NB4 (cell line): ENCODE measurements around the gene CDH22.

Experiments used
- DNase-seq: peaks from one replicate; pipeline ENCODE4 v3.0.0; 2010; ENCODE audit warnings: low read depth
- H3K4me3 ChIP-seq: one replicate; pipeline ENCODE4 v1.5.1; 2011; ENCODE audit warnings: mild to moderate bottlenecking, low read depth, low read length, moderate library complexity
- MYC ChIP-seq: IDR thresholded peaks from 2 replicates; pipeline ENCODE4 v1.6.1; 2011; ENCODE audit warnings: low read depth, low read length
- POLR2A ChIP-seq: IDR thresholded peaks from 2 replicates; pipeline ENCODE4 v1.6.1; 2011; ENCODE audit warnings: mild to moderate bottlenecking; ENCODE audit not compliant: insufficient read length; ENCODE audit errors: extremely low read depth
- TF ChIP-seq, protein P1 (sequence below): IDR thresholded peaks from 2 replicates; pipeline ENCODE4 v1.6.1; 2011; ENCODE audit warnings: low read depth, low read length
- TF ChIP-seq, protein P2 (sequence below): IDR thresholded peaks from one replicate; pipeline ENCODE4 v1.5.1; 2012; ENCODE audit warnings: low read depth, low read length

The CDH22 gene

DNA sequence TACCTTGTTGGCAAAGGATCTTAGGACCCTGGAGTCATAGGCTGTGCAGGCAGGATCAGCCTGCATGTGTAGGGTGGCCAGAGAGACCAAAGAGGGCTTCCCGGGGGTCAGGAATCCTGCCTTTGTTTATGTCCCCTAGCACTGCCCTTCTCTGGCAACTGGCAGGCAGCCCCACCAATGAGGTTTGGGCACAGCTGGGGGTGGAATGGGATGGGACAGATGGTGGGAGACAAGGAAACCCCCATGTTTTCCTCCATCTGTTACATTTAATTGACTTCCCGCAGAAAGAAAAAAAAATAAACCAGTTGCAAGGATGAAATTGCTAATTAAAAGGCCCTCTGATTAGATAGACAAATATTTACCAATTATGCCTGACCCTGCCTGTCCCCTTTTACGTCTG is 162.6 kb downstream of the CDH22 start:
- no peak for DNase-seq
- no peak overlapping the region for H3K4me3 ChIP-seq
- TF ChIP-seq, protein P1, sequence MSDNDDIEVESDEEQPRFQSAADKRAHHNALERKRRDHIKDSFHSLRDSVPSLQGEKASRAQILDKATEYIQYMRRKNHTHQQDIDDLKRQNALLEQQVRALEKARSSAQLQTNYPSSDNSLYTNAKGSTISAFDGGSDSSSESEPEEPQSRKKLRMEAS: no peak
- TF ChIP-seq POLR2A: no peak
- TF ChIP-seq, protein P2, sequence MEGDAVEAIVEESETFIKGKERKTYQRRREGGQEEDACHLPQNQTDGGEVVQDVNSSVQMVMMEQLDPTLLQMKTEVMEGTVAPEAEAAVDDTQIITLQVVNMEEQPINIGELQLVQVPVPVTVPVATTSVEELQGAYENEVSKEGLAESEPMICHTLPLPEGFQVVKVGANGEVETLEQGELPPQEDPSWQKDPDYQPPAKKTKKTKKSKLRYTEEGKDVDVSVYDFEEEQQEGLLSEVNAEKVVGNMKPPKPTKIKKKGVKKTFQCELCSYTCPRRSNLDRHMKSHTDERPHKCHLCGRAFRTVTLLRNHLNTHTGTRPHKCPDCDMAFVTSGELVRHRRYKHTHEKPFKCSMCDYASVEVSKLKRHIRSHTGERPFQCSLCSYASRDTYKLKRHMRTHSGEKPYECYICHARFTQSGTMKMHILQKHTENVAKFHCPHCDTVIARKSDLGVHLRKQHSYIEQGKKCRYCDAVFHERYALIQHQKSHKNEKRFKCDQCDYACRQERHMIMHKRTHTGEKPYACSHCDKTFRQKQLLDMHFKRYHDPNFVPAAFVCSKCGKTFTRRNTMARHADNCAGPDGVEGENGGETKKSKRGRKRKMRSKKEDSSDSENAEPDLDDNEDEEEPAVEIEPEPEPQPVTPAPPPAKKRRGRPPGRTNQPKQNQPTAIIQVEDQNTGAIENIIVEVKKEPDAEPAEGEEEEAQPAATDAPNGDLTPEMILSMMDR: no peak
- no peak for TF ChIP-seq MYC

DNA sequence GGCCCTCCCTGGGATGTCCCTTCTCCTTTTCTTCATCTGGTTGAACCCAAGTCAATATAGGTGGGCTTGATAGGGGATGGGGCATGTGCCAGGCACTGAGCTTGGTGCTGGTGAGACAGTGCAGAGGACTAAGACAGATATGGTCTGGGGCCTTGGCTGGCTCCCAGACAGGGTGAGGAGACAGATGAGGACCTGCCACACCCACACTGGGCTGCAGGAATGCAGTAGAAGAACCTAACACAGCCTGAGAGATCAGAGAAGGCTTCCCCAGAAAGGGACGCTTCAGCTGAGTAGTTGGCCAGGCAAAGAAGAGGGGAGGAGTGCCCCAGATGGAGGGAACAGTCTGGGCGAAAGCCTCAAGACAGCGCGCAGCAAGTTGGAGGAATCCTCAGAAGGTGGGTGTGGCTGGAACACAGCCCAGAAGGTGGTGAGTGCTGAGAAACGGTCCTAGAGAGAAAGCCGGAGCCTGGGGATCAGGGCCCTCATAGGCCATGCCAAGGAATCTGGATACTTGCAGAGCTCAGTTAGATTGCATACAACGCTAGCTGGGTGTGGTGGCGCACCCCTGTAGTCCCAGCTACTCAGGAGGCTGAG is 163.8 kb downstream of the CDH22 start:
- DNase-seq: no peak
- H3K4me3 ChIP-seq: no peak overlapping the region

DNA sequence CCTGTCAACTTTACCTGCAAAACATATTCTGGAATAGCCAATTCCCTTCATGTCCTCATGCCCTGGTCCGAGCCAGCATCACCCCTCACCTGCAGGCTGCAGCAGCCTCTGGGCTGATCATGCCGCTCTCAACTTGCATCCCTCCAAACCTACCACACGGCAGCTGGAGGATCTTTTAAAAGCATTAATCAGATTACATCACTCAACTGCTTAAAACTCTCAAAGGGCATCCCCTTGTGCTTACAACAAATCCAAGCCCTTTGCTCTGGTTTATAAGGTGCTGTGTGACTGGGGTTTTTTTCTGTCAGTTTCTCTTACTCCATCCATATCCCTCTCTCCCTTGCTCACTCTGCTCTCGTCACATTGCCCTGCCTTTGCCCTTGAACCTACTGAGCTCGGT is 166.2 kb downstream of the CDH22 start:
- DNase-seq: no peak
- no peak for TF ChIP-seq POLR2A
- TF ChIP-seq, protein P2: no peak
- TF ChIP-seq, protein P1: no peak
- H3K4me3 ChIP-seq: no peak overlapping the region

More for the DNA sequence above, 163.8 kb downstream of the CDH22 start:
- TF ChIP-seq POLR2A: no peak

DNA sequence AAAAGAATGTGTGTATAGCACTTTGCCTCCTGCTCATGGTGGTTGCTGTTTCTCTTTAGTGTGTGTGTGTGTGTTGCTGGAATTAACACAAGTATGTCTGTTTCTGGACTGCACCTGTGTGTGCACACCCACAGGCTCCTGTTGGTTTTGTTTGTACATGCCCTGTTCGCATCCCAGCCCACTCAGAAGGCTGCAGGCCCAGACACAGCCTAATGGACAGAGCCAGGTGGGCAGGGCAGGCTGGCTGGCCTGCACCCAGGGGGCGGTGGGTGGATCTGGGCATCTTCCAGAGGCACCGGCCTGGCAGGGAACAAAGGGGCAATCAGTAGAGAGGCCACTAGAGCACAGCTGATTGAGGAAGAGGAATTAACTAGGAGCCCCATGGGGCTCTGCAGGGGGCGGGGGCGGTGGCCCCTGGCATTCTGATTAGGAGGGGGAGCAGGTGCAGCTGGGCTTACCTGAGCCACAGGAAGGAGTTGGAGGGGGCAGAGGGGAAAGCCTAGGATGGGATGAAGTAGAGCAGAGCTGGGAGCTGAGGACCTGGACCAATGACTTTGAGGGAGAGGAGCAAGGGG is 168.3 kb downstream of the CDH22 start:
- TF ChIP-seq, protein P2: no peak
- TF ChIP-seq MYC: no peak
- TF ChIP-seq, protein P1: no peak
- TF ChIP-seq POLR2A: no peak
- no peak overlapping the region for H3K4me3 ChIP-seq
- DNase-seq: no peak

DNA sequence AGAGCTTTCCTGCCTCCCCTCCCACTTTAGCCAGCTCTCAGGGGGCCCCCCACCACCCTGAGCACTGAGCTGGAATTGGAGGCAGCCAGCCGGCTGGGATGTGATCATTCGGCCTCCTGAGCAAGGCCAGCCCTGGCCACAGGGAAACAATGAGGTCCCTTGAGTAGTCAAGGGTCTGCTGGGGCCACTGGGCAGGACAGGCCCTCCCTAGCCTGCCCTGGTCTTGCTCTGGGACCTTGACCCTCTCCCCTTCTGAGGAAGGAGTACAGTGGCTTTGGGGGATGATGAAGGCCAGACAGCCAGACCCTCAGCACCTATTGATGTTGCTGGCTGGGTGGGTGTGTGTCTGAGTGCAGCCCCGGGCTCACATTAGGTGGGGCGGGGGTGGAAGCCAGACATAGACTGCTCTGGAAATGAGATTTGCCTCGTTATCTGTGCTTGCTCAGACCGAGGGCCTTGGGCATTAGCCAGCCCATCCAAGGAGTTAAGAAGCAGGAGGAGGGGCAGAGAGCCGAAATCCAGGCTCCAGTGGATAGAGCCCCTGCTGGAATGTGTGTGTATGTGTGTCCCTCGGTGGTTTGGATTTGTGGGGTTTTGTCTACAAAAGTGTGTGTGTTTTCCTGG is 168.9 kb downstream of the CDH22 start:
- TF ChIP-seq, protein P2: no peak
- TF ChIP-seq POLR2A (no peak), MYC (no peak)
- TF ChIP-seq, protein P1: no peak
- H3K4me3 ChIP-seq: no peak overlapping the region
- no peak for DNase-seq

DNA sequence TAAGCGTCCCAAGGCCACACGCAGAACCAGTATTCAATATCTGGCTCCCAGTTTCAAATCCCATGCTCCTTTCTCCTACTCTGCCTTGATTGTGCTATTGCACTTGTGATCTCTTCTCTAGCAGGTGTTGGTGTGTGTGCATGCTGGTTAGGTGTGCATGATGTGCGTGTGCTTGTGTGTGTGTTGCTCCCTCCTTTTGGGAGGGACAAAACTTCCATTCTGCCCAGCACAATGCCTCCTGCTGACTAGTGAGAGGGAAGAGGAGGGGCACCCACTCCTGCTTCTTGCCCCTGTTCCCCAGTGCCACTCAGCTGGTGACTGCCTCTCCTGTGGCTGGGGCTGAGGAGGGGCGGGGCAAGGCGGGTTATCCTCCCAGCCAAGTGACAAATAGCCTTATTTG is 170.5 kb downstream of the CDH22 start:
- H3K4me3 ChIP-seq: no peak overlapping the region
- no peak for DNase-seq
- TF ChIP-seq, protein P1: no peak
- TF ChIP-seq POLR2A: no peak
- TF ChIP-seq, protein P2: no peak
- no peak for TF ChIP-seq MYC
